ENCODE data around the gene MTHFR. TPM values are rescaled to one million over a fixed set of nuclear protein-coding genes. Genes with fewer than 3 reads are reported as not detected.
A peak's percentile ranks its signal among the peaks of the same experiment; 100 is the strongest.

Gene MTHFR
- total RNA-seq, 1 donor = 32.6 TPM

- Histone ChIP-seq H4K20me1 (ENCODE audit: insufficient read depth, low read length) (no peaks in the 10 kb centered on the region), H3K36me3 (ENCODE audit: insufficient read depth, low read length) (peaks cover 61% of the 10 kb centered on the region), H3K27ac (ENCODE audit: low read depth, low read length) (peak overlapping the region; percentile 44), H3K27me3 (ENCODE audit: insufficient read depth, low read length) (no peaks in the 10 kb centered on the region), H3K9me3 (ENCODE audit: low read depth, low read length) (no peaks in the 10 kb centered on the region), H2AFZ (ENCODE audit: low read length) (no peak overlapping the region), H3K79me2 (ENCODE audit: insufficient read depth, low read length) (no peaks in the 10 kb centered on the region), H3K4me2 (ENCODE audit: insufficient read depth, low read length) (no peak overlapping the region), H3K4me1 (ENCODE audit: insufficient read depth, low read length) (peaks cover 9% of the 10 kb centered on the region), H3K4me3 (ENCODE audit: insufficient read depth, low read length) (no peak overlapping the region)
- DNase-seq (ENCODE audit: insufficient read length, low spot score, missing footprints) = no peak
- TF ChIP-seq CTCF (IDR thresholded peaks at IDR 0.05; ENCODE audit: extremely low read depth, low read depth, low read length) = no peak
These were observed 16.3 kb upstream of the MTHFR start for GRCh38 chr1:11822091-11822490.

GRCh38 chr1:11817192-11817591 lies 11.4 kb upstream of the MTHFR start:
- TF ChIP-seq CTCF (IDR thresholded peaks at IDR 0.05; ENCODE audit: extremely low read depth, low read depth, low read length) = no peak
- Histone ChIP-seq H3K27me3 (ENCODE audit: insufficient read depth, low read length) (no peaks in the 10 kb centered on the region), H2AFZ (ENCODE audit: low read length) (no peak overlapping the region), H4K20me1 (ENCODE audit: insufficient read depth, low read length) (peaks cover 11% of the 10 kb centered on the region), H3K79me2 (ENCODE audit: insufficient read depth, low read length) (peaks cover 29% of the 10 kb centered on the region), H3K9me3 (ENCODE audit: low read depth, low read length) (no peaks in the 10 kb centered on the region), H3K27ac (ENCODE audit: low read depth, low read length) (no peak overlapping the region), H3K4me2 (ENCODE audit: insufficient read depth, low read length) (no peak overlapping the region), H3K36me3 (ENCODE audit: insufficient read depth, low read length) (peaks cover 60% of the 10 kb centered on the region), H3K4me1 (ENCODE audit: insufficient read depth, low read length) (peaks cover 9% of the 10 kb centered on the region), H3K4me3 (ENCODE audit: insufficient read depth, low read length) (no peak overlapping the region)
- no peak for DNase-seq (ENCODE audit: insufficient read length, low spot score, missing footprints)

GRCh38 chr1:11813021-11813420 lies 7.3 kb upstream of the MTHFR start:
- no peak overlapping the region for H3K27ac ChIP-seq (ENCODE audit: low read depth, low read length)
- peaks cover 22% of the 10 kb centered on the region for H4K20me1 ChIP-seq (ENCODE audit: insufficient read depth, low read length)
- H3K36me3 ChIP-seq (ENCODE audit: insufficient read depth, low read length) = peaks cover 70% of the 10 kb centered on the region
- no peaks in the 10 kb centered on the region for H3K27me3 ChIP-seq (ENCODE audit: insufficient read depth, low read length)
- H3K4me3 ChIP-seq (ENCODE audit: insufficient read depth, low read length) = no peak overlapping the region
- no peak for TF ChIP-seq CTCF (IDR thresholded peaks at IDR 0.05; ENCODE audit: extremely low read depth, low read depth, low read length)
- no peak overlapping the region for H3K4me2 ChIP-seq (ENCODE audit: insufficient read depth, low read length)
- H3K79me2 ChIP-seq (ENCODE audit: insufficient read depth, low read length) = peaks cover 67% of the 10 kb centered on the region
- DNase-seq (ENCODE audit: insufficient read length, low spot score, missing footprints) = no peak
- H3K9me3 ChIP-seq (ENCODE audit: low read depth, low read length) = no peaks in the 10 kb centered on the region
- H3K4me1 ChIP-seq (ENCODE audit: insufficient read depth, low read length) = no peaks in the 10 kb centered on the region
- no peak overlapping the region for H2AFZ ChIP-seq (ENCODE audit: low read length)

- H3K27me3 ChIP-seq (ENCODE audit: insufficient read depth, low read length) = no peaks in the 10 kb centered on the region
- peaks cover 77% of the 10 kb centered on the region for H3K79me2 ChIP-seq (ENCODE audit: insufficient read depth, low read length)
- peaks cover 32% of the 10 kb centered on the region for H3K36me3 ChIP-seq (ENCODE audit: insufficient read depth, low read length)
- H3K4me3 ChIP-seq (ENCODE audit: insufficient read depth, low read length) = peak overlapping the region; percentile 98
- no peak for TF ChIP-seq CTCF (IDR thresholded peaks at IDR 0.05; ENCODE audit: extremely low read depth, low read depth, low read length)
- H3K4me1 ChIP-seq (ENCODE audit: insufficient read depth, low read length) = peaks cover 42% of the 10 kb centered on the region
- peaks cover 15% of the 10 kb centered on the region for H4K20me1 ChIP-seq (ENCODE audit: insufficient read depth, low read length)
- peak overlapping the region; percentile 93 for H3K27ac ChIP-seq (ENCODE audit: low read depth, low read length)
- peak overlapping the region; percentile 98 for H3K4me2 ChIP-seq (ENCODE audit: insufficient read depth, low read length)
- H2AFZ ChIP-seq (ENCODE audit: low read length) = no peak overlapping the region
- H3K9me3 ChIP-seq (ENCODE audit: low read depth, low read length) = no peaks in the 10 kb centered on the region
- DNase-seq (ENCODE audit: insufficient read length, low spot score, missing footprints) = no peak
These were observed 1.4 kb upstream of the MTHFR start for GRCh38 chr1:11807133-11807532.
